ENCODE data around the gene PLPP3.

PLPP3 gene

GRCh38 chr1:56575865-56576264, 3.5 kb downstream of the PLPP3 start:
- DNase-seq: no peak

DNA sequence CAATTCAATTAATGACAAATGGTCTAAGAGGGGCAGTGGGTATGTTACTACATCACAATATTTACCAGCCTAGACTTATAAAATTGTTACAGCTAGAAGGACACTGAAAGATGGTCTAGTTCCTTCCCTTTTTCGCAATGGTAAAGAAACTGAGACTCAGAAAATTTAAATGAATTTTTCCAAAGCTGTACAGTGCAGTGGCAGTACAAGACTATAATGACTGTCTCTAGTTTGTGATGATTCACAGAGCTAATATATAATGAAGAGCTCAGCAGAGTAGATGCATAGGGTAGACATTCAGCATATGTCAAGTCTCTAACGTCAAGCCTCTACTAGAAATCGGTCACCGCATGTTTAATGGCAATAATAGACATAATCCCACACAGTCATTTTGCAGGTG, 4.6 kb downstream of the PLPP3 start:
- DNase-seq: no peak

DNA sequence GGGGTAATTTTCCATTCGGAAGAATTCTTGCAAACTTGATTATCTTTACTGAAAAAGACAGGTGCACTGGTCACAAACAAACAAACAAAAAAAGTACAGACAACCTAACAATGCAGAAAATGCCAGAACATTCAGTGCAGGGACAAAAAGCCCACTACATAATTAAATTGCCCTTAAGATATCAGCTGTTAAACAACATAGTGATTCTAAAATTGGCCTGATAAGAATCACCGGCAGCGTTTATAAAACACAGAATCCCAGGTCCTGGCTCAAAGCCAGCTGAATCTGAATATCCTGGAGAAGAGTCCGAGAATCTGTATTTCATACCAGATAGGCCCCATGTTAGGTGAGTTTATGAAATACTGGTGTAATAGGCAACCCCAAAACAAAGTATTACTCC, 6.1 kb downstream of the PLPP3 start:
- DNase-seq: no peak

GRCh38 chr1:56572334-56573050, 6.9 kb downstream of the PLPP3 start:
- peak; percentile 48 for DNase-seq

- DNase-seq: no peak
Observed at GRCh38 chr1:56571448-56571847, 7.9 kb downstream of the PLPP3 start.

- DNase-seq: peak; percentile 98
Observed at GRCh38 chr1:56570924-56571372, 8.4 kb downstream of the PLPP3 start.

- DNase-seq: peak; percentile 86
Observed at GRCh38 chr1:56569661-56570060, 9.7 kb downstream of the PLPP3 start.

GRCh38 chr1:56566994-56567393, 12.4 kb downstream of the PLPP3 start:
- no peak for DNase-seq

GRCh38 chr1:56566061-56566744, 13.2 kb downstream of the PLPP3 start:
- DNase-seq: peak; percentile 76

DNA sequence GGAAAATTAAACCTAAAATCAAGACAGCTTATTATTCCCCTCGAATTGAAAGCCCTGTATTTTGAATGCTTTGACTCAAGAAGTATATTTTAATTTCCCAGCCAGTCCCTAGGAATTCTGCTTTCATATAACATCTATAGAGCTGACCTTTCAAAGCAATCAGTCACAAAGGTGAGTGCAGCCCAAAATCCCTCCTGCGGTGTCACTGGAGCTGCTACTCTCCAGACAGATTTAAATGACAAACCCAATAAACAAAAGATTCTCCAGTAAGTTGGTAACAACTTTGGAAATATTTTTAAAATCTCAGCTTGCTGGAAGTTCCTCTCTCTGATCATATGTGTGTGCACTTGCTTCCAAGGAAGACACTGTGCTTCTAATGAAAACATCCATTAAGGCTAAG, 14.7 kb downstream of the PLPP3 start:
- no peak for DNase-seq

DNA sequence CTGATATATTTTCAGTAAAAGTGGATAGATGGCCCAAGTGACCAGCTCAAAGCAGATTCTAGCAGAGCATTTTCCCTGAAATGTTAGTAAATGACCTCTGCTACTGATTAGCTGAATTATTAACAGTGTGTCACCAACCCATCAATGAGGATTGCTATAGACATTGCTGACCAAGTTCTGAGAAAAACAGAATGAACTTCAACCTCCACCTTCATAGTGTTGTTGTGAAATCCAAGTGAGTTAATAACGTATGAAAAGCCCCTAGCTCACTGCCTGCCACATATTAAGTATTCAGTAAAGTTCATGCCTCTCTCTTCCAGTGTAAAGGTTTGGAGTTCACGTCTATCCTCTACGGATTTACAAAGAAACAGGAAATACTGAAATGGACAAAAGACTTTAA, 15.8 kb downstream of the PLPP3 start:
- DNase-seq: no peak

DNA sequence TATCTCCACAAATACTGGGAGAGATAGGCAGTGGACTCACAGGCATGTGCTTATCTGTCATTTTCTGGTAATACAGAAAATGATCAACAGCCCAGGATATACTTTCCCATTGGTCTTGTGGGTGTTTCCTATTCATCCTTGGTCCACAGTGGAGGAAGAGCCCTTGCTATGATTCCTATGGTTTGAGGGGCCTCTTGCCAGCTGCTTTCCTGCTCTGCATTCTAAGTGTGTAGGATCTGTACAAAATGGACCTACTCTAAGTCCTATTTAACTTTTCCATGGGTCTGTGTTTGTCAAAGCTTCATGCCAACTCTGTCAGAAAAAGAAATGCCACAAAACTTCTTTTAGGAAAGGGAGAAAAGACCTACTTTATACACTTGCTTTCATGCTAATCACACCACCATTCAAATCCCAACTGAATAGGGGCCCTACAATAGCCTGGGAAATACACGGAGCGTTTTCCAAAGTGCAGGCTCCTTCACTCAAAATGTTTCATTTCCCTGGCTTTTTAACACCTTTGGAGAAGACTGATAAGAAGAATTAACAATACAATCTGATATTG, 16.4 kb downstream of the PLPP3 start:
- DNase-seq: no peak

GRCh38 chr1:56561227-56562019, 17.9 kb downstream of the PLPP3 start:
- no peak for DNase-seq

GRCh38 chr1:56557746-56558145, 21.6 kb downstream of the PLPP3 start:
- no peak for DNase-seq

DNA sequence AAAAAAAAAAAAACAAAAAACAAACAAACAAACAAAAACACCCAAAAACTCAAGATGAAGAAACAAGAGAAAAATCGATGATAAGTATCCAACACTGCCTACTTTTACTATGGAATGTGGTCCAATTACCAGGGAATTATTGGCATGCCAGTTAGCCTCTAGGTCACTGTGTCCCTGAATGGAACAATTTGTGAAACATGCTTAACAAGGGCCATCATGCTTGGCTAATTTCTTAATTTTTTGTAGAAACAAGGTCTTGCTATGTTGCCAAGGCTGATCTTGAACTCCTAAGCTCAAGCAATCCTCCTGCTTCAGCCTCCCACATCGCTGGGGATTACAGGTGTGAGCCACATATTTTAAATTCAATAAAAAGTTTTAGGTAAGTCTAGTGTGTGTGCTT, 23.9 kb downstream of the PLPP3 start:
- DNase-seq: no peak

- no peak for DNase-seq
Observed at GRCh38 chr1:56553046-56553445, 26.3 kb downstream of the PLPP3 start.

GRCh38 chr1:56552349-56552748, 27.0 kb downstream of the PLPP3 start:
- DNase-seq: no peak

GRCh38 chr1:56551691-56552090, 27.7 kb downstream of the PLPP3 start:
- no peak for DNase-seq

DNA sequence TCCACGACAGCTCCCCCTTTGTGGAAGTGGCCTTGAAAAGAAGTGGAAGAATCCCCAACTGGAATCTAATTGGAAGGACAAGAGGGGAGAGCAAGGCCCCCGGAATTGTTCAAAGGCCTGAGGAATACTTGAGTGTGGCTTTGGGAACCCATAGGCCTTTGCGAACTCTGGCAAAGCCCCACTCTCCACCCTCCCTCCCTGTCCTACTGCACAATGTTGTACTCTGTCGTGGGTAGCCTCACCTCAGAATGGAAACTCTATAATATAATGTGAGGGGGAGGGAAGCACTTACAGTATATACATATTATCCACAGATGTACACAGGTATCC, 28.5 kb downstream of the PLPP3 start:
- DNase-seq: no peak

- DNase-seq: no peak
Observed at GRCh38 chr1:56550138-56550858, 29.1 kb downstream of the PLPP3 start.

DNA sequence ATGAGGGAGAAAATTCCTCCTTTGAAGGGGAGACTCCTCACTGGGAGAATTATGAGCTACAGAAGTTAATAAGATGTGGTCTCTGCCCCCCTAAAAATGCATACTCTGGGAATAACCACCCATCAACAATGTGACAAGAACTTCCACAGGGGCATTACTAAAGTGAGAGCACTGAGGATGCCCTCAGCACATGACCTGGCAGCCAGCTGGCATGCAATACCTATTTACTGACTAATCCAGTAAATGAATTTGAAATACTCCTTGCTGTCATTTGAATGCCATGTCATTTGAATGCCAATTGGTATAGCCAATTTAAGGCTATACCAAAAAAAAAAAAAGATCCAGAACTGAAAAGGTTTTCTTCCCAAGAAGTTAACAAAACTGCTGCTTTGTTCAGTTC, 30.8 kb downstream of the PLPP3 start:
- DNase-seq: no peak

- DNase-seq: peak; percentile 90
Observed at GRCh38 chr1:56547977-56548376, 31.4 kb downstream of the PLPP3 start.

GRCh38 chr1:56547473-56547872, 31.9 kb downstream of the PLPP3 start:
- DNase-seq: no peak
